Thymus (tissue), 11 donors: ENCODE data around the gene KIAA0586. TPM values are rescaled to one million over a fixed set of nuclear protein-coding genes. Genes with fewer than 3 reads are reported as not detected.

ENCODE experiments used
- DNase-seq, 9 donors: peaks; one replicate each; pipeline ENCODE4 v3.0.0-alpha.2; 2013; ENCODE audit warnings: low spot score in 9 of 9, low read depth in 6 of 9, missing footprints in 1 of 9
- H3K27ac ChIP-seq, 2 donors: one replicate each; pipeline ENCODE4 v1.5.1; 2013; ENCODE audit warnings: control low read depth in 1 of 2, low read depth in 1 of 2, low read length in 1 of 2, mild to moderate bottlenecking in 1 of 2, moderate library complexity in 1 of 2
- H3K27me3 ChIP-seq, 2 donors: one replicate each; pipeline ENCODE4 v1.5.1; 2013; ENCODE audit warnings: low read length in 1 of 2; ENCODE audit not compliant: control insufficient read depth in 2 of 2, insufficient read depth in 1 of 2
- H3K36me3 ChIP-seq, 2 donors: one replicate each; pipeline ENCODE4 v1.5.1; 2013; ENCODE audit warnings: low read length in 1 of 2, mild to moderate bottlenecking in 1 of 2, moderate library complexity in 1 of 2; ENCODE audit not compliant: control insufficient read depth in 2 of 2, insufficient read depth in 2 of 2
- H3K4me1 ChIP-seq, 2 donors: one replicate each; pipeline ENCODE4 v1.5.1; 2013; ENCODE audit warnings: low read length in 2 of 2; ENCODE audit not compliant: control insufficient read depth in 2 of 2, insufficient read depth in 2 of 2
- H3K4me3 ChIP-seq, 2 donors: one replicate each; pipeline ENCODE4 v1.5.1; 2013; ENCODE audit warnings: low read length in 2 of 2, control low read depth in 1 of 2, mild to moderate bottlenecking in 1 of 2
- H3K9me3 ChIP-seq, 2 donors: one replicate each; pipeline ENCODE4 v1.5.1; 2013; ENCODE audit warnings: low read length in 1 of 2, mild to moderate bottlenecking in 1 of 2; ENCODE audit not compliant: control insufficient read depth in 2 of 2, insufficient read depth in 1 of 2
- WGBS: extraction: QIAGEN DNeasy Blood & Tissue Kit; methylation state at CpG from one replicate; pipeline ENCODE4 v1.1.7; 2013; 5-methylcytosine and 5-hydroxymethylcytosine counted together
- polyA plus RNA-seq: library from polyadenylated mRNA; stranded (reverse); fragments of 200-250 nt; gene quantifications from one replicate; pipeline ENCODE4 v1.2.3, GENCODE V29; 2013
- total RNA-seq: library from RNA; stranded (reverse); fragments of 120-200 nt; gene quantifications from one replicate; pipeline ENCODE4 v1.2.4, GENCODE V29; 2013
- donor health status: healthy.

KIAA0586 gene
- total and polyA plus RNA-seq, 2 donors, result 11.0 to 24.9 TPM

GRCh38 chr14:58547649-58548048 is 120.1 kb downstream of the KIAA0586 start:
- no peaks in the 10 kb centered on the region for H3K9me3 ChIP-seq
- H3K36me3 ChIP-seq, result no peaks in the 10 kb centered on the region
- no peaks in the 10 kb centered on the region for H3K4me1 ChIP-seq
- no peak for DNase-seq
- H3K27me3 ChIP-seq, result no peaks in the 10 kb centered on the region
- no peak overlapping the region for H3K27ac ChIP-seq
- no peak overlapping the region for H3K4me3 ChIP-seq
- WGBS, result 94% methylated on average over 10 of the region's 10 CpGs

DNA sequence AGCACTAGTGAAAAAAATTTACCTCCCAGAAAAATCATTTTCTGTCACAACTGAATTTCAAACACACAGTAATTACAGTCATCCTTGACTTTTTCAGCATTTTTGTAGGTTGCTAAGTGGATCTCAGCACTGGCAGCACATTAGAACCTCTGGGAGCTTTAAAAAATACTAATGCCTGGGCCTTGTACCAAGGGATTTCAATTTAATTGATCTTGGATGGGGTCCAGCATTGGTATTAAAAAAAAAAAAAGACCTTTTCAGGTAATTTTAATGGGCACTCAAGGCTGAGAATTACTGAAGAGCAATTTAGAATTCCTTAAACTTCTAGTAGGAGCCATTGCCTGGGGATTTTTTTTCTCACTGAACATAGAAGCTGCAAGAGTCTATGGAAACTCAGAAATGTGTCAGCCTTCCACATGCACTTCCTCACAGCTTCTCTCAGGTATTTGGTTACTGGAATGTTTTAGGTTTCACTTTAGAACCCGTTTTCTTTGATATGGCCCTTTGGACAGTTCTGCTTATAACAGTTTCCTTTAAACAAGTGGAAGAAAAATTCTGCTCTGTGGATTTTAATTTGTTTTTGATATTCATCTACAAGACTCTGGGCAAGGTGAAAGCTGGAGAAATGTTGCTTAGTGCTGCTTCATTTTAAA is 121.7 kb downstream of the KIAA0586 start:
- Histone ChIP-seq H3K9me3 (no peaks in the 10 kb centered on the region), H3K4me3 (no peak overlapping the region), H3K4me1 (no peaks in the 10 kb centered on the region), H3K27me3 (no peaks in the 10 kb centered on the region), H3K27ac (no peak overlapping the region), H3K36me3 (no peaks in the 10 kb centered on the region)
- WGBS, result 47% methylated on average over 1 of the region's 1 CpG
- no peak for DNase-seq

GRCh38 chr14:58553959-58554358 is 126.4 kb downstream of the KIAA0586 start:
- WGBS, result 99% methylated on average over 3 of the region's 3 CpGs
- Histone ChIP-seq H3K4me1 (no peaks in the 10 kb centered on the region), H3K27me3 (no peaks in the 10 kb centered on the region), H3K27ac (no peak overlapping the region), H3K9me3 (no peaks in the 10 kb centered on the region), H3K4me3 (no peak overlapping the region), H3K36me3 (no peaks in the 10 kb centered on the region)
- DNase-seq, result no peak

DNA sequence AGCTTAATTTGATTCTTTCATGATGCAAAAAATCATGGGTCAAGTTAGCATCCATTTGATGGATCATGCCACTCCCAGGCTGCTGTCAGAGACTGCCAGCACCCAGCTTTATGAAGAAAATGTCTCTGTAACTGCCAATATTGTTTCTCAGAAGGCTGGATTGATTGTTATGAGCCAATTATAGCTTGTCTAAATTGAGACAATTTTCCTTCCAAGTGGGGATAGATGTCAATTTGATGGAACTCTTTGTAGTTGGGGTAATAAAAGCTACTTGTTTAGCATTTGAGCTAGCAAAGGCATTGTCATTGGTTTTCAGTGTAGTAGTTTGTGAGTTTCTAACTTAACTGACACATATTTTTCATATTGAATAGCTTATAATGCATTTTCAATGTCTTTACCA is 128.1 kb downstream of the KIAA0586 start:
- Histone ChIP-seq H3K4me1 (no peaks in the 10 kb centered on the region), H3K36me3 (no peaks in the 10 kb centered on the region), H3K4me3 (no peak overlapping the region), H3K27me3 (no peaks in the 10 kb centered on the region), H3K27ac (no peak overlapping the region), H3K9me3 (no peaks in the 10 kb centered on the region)
- no peak for DNase-seq

GRCh38 chr14:58557242-58557641 is 129.7 kb downstream of the KIAA0586 start:
- no peak overlapping the region for H3K4me3 ChIP-seq
- 99% methylated on average over 4 of the region's 4 CpGs for WGBS
- H3K4me1 ChIP-seq, result no peaks in the 10 kb centered on the region
- no peaks in the 10 kb centered on the region for H3K9me3 ChIP-seq
- no peaks in the 10 kb centered on the region for H3K27me3 ChIP-seq
- no peak for DNase-seq
- H3K27ac ChIP-seq, result no peak overlapping the region
- H3K36me3 ChIP-seq, result no peaks in the 10 kb centered on the region

DNA sequence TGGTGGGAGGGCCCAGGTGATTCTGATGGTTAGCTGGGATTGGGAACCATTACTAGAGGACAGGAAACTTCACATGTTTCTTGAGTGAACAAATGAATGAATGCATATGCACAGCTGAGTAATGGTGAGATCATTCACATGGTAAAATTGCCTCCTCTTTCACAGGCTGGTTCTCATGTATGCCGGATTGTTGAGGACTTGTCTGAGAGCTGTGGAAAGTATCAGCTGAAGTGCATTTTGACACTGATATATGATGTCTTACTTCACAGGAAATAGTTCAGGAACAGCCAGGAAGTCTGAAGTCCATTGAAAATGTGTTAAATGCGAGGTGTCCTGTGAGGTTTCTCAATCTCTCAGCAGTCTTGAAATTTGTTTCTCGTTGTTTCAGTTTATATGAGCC is 132.7 kb downstream of the KIAA0586 start:
- no peak for DNase-seq
- Histone ChIP-seq H3K4me3 (no peak overlapping the region), H3K9me3 (no peaks in the 10 kb centered on the region), H3K36me3 (no peaks in the 10 kb centered on the region), H3K27ac (no peak overlapping the region), H3K27me3 (no peaks in the 10 kb centered on the region), H3K4me1 (no peaks in the 10 kb centered on the region)
- 27% methylated on average over 3 of the region's 3 CpGs for WGBS

DNA sequence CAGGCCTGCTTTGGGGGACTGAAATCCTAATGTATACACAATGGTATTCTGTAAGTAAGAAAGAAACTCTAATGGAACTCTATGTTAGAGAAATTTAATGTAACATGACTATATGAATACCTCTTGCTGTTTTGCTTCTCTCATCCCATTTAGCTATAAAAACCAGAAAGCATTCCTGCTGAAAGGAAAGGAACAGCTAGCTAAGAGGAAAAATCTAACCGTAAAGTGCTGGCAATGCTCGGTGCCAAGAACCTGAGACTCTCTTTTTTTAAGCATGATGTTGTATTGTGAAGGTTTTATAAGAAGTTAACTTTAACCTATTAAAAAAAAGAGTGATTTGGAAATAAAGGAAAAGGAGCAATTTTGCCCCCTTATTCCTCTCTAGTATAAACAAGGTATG is 134.6 kb downstream of the KIAA0586 start:
- no peaks in the 10 kb centered on the region for H3K9me3 ChIP-seq
- no peak overlapping the region for H3K27ac ChIP-seq
- no peak overlapping the region for H3K4me3 ChIP-seq
- 95% methylated on average over 2 of the region's 2 CpGs for WGBS
- no peaks in the 10 kb centered on the region for H3K4me1 ChIP-seq
- H3K27me3 ChIP-seq, result no peaks in the 10 kb centered on the region
- no peaks in the 10 kb centered on the region for H3K36me3 ChIP-seq
- DNase-seq, result no peak

GRCh38 chr14:58563978-58564377 is 136.5 kb downstream of the KIAA0586 start:
- DNase-seq, result no peak
- Histone ChIP-seq H3K4me3 (no peak overlapping the region), H3K9me3 (no peaks in the 10 kb centered on the region), H3K36me3 (no peaks in the 10 kb centered on the region), H3K27ac (no peak overlapping the region), H3K27me3 (no peaks in the 10 kb centered on the region), H3K4me1 (no peaks in the 10 kb centered on the region)
- 81% methylated on average over 3 of the region's 3 CpGs for WGBS

DNA sequence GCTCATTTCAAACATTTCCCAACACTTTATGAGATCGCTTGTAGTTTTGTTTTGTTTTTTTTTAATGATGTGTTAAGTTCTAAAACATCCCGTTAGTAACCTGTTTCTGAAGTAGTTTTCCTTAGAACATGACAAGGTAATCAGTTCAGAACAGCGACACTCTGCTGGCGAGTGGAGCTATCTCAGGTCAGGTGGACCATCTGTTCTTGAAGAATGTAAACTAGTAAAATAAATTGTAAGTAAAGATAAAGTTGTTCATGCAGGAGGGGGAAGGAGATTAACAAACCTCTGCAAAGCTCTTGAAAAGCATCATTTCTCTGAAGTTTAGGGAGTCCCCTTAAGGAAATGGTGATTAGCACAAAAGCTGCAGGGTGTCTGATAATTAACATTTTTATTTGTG is 138.3 kb downstream of the KIAA0586 start:
- H3K27ac ChIP-seq, result no peak overlapping the region

DNA sequence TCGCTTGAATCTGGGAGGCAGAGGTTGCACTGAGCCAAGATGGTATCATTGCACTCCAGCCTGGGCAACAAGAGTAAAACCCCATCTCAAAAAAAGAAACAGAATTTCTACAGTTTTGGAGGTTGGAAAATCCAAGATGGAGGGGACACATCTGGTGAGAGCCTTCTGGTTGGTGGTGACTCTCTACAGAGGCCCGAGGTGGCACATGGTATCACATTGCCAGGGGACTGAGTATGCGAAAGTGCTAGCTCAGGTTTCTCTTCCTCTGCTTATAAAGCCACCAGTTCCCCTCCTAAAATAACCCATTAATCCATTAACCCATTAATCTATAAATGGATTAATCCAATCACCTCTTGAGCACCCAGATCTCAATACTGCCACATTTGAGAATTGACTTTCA is 139.5 kb downstream of the KIAA0586 start:
- no peak overlapping the region for H3K4me3 ChIP-seq

More for the DNA sequence above, 138.3 kb downstream of the KIAA0586 start:
- H3K9me3 ChIP-seq, result no peaks in the 10 kb centered on the region
- no peaks in the 10 kb centered on the region for H3K4me1 ChIP-seq
- WGBS, result 95% methylated on average over 4 of the region's 4 CpGs
- H3K27me3 ChIP-seq, result no peaks in the 10 kb centered on the region
- no peaks in the 10 kb centered on the region for H3K36me3 ChIP-seq
- H3K4me3 ChIP-seq, result no peak overlapping the region
- no peak for DNase-seq

More for the DNA sequence above, 139.5 kb downstream of the KIAA0586 start:
- no peak for DNase-seq
- Histone ChIP-seq H3K4me1 (peaks cover 4 to 8% of the 10 kb centered on the region in 2 donors), H3K27me3 (no peaks in the 10 kb centered on the region), H3K9me3 (no peaks in the 10 kb centered on the region), H3K27ac (no peak overlapping the region), H3K36me3 (no peaks in the 10 kb centered on the region)
- 98% methylated on average over 3 of the region's 3 CpGs for WGBS
